ENCODE measurements around the gene C5orf34.
"Not testable (repeated sequence)": the region's sequence is repeated elsewhere in the genome, so short reads cannot be mapped to it uniquely, and the experiment has no call there.

GRCh38 chr5:43556607-43556856 lies 41.6 kb upstream of the C5orf34 start:
- TF ChIP-seq CTCF (IDR thresholded peaks at IDR 0.05; ENCODE audit: low read depth, low read length, poor library complexity, severe bottlenecking); EZH2phosphoT487 (IDR thresholded peaks at IDR 0.05; ENCODE audit: borderline replicate concordance, low read length): not testable (repeated sequence)
